ENCODE measurements around the gene CD7.

DNA sequence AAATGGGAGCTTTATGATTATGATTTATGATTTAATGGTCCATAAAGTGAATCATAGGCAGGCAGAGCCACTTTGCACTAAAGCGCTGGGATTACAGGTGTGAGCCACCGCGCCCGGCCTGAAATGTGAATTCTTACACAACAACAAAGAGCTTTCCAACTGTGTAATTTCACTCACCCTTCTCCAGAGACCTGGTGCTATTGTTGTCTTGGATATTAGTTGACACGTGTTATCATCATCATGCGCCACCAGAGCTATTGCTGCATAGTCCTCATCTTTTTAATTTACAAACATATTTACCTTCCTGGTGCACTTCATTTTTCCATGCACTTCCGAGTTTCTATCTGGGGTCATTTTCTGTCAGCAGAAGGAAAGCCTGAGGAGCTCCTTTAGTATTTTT is 49.3 kb upstream of the CD7 start:
- no peak for TF ChIP-seq EZH2 (IDR thresholded peaks at IDR 0.05)
- TF ChIP-seq, protein P1, sequence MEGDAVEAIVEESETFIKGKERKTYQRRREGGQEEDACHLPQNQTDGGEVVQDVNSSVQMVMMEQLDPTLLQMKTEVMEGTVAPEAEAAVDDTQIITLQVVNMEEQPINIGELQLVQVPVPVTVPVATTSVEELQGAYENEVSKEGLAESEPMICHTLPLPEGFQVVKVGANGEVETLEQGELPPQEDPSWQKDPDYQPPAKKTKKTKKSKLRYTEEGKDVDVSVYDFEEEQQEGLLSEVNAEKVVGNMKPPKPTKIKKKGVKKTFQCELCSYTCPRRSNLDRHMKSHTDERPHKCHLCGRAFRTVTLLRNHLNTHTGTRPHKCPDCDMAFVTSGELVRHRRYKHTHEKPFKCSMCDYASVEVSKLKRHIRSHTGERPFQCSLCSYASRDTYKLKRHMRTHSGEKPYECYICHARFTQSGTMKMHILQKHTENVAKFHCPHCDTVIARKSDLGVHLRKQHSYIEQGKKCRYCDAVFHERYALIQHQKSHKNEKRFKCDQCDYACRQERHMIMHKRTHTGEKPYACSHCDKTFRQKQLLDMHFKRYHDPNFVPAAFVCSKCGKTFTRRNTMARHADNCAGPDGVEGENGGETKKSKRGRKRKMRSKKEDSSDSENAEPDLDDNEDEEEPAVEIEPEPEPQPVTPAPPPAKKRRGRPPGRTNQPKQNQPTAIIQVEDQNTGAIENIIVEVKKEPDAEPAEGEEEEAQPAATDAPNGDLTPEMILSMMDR (IDR thresholded peaks at IDR 0.05) = no peak
- no peak for TF ChIP-seq EZH2phosphoT487 (IDR thresholded peaks at IDR 0.05)

Data from neural progenitor cell (in vitro differentiated cells).